GM06990 (cell line): Measurements from ENCODE around the gene RBBP4.
"Not testable (repeated sequence)": the region's sequence is repeated elsewhere in the genome, so short reads cannot be mapped to it uniquely, and the experiment has no call there.

ENCODE experiments used
- DNase-seq: peaks from one replicate; pipeline ENCODE4 v3.0.0-alpha.2; 2011; ENCODE audit not compliant: insufficient read length; ENCODE audit errors: extremely low read depth
- H3K27me3 ChIP-seq: replicated peaks from 2 replicates; pipeline ENCODE4 v1.6.0; 2011; ENCODE audit warnings: low read length; ENCODE audit not compliant: control insufficient read depth, insufficient read depth
- H3K36me3 ChIP-seq: 2 replicates; pipeline ENCODE4 v1.5.1; 2011; ENCODE audit warnings: low read length; ENCODE audit not compliant: control insufficient read depth, insufficient read depth
- H3K4me3 ChIP-seq: replicated peaks from 2 replicates; pipeline ENCODE4 v1.5.1; 2011; ENCODE audit warnings: low read depth, mild to moderate bottlenecking, control low read depth, low read length
- CTCF ChIP-seq: IDR thresholded peaks from 2 replicates; pipeline ENCODE4 v1.5.1; 2011; ENCODE audit warnings: low read length, control low read depth, mild to moderate bottlenecking, inconsistent platforms; ENCODE audit not compliant: insufficient read depth, poor library complexity, severe bottlenecking

The RBBP4 gene

DNA sequence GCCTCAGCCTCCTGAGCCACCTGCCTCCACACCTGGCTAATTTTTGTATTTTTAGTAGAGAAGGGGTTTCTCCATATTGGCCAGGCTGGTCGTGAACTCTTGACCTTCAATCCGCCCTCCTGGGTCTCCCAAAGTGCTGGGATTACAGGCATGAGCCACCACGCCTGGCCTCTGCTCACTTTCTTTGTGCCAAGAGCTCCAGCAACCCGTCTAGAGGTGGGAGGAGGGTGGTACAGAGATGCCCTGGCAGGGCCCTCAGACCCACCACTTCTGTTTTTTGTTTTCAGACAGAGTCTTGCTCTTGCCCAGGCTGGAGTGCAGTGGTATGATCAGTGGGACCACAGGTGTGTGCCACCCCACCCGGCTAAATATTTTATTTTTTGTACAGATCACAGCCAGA lies 58.5 kb downstream of the RBBP4 start:
- Histone ChIP-seq H3K36me3 (no peaks in the 10 kb centered on the region), H3K4me3 (no peak overlapping the region), H3K27me3 (no peaks in the 10 kb centered on the region)
- no peak for DNase-seq
- TF ChIP-seq CTCF = no peak

DNA sequence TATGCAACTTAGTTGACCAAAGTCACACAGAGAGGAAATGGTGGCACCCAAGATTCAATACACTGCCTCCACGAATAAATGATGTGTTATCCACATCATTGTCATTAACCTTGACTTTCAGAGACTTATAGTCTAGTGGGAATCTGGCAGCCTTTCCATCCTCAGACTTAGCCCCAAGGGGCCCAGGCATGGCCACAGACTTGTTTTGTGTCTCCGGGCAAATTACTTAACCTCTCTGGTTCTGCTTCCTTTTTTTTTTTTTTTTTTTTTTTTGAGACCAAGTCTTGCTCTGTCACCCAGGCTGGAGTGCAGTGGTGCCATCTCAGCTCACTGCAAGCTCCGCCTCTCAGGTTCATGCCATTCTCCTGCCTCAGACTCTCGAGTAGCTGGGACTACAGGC lies 60.2 kb downstream of the RBBP4 start:
- H3K4me3 ChIP-seq, H3K27me3 ChIP-seq, H3K36me3 ChIP-seq, DNase-seq: not testable (repeated sequence)

- H3K4me3 ChIP-seq = no peak overlapping the region
- H3K36me3 ChIP-seq = no peaks in the 10 kb centered on the region
- DNase-seq = no peak
- TF ChIP-seq CTCF = no peak
- no peaks in the 10 kb centered on the region for H3K27me3 ChIP-seq
These were observed 62.1 kb downstream of the RBBP4 start for GRCh38 chr1:32713081-32713480.

- TF ChIP-seq CTCF = no peak
- DNase-seq = no peak
- H3K4me3 ChIP-seq = no peak overlapping the region
- no peaks in the 10 kb centered on the region for H3K36me3 ChIP-seq
- H3K27me3 ChIP-seq = no peaks in the 10 kb centered on the region
These were observed 63.3 kb downstream of the RBBP4 start for GRCh38 chr1:32714277-32714676.

DNA sequence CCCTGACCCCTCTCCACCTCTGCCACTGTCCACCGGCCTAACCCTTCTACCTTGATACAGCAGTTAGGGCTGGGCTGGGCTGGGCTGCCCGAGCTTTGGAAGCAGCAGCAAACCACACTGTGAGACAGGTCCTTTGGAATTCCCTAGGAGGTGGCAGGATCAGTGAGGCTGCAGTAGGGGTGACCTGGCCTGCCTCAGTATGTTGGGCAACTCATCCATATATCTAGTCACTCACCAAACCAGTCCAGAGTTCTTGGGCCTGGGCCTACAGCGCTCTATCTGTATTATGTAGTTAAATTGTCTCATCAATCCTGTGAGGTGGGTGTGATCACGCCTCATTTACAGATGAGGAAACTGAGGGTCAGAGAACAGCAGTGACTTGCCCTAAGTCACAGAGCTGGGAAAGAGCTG lies 64.9 kb downstream of the RBBP4 start:
- Histone ChIP-seq H3K36me3 (no peaks in the 10 kb centered on the region), H3K4me3 (no peak overlapping the region), H3K27me3 (no peaks in the 10 kb centered on the region; the same call in 1 of the 2 replicates)
- no peak for TF ChIP-seq CTCF
- DNase-seq = no peak

- H3K27me3 ChIP-seq = no peaks in the 10 kb centered on the region; the same call in 1 of the 2 replicates
- no peaks in the 10 kb centered on the region for H3K36me3 ChIP-seq
- TF ChIP-seq CTCF = no peak
- no peak overlapping the region for H3K4me3 ChIP-seq
- peak; percentile 59 for DNase-seq
These were observed 65.5 kb downstream of the RBBP4 start for GRCh38 chr1:32716312-32717148.
